Measurements from ENCODE around the gene BTBD17.

Gene BTBD17

DNA sequence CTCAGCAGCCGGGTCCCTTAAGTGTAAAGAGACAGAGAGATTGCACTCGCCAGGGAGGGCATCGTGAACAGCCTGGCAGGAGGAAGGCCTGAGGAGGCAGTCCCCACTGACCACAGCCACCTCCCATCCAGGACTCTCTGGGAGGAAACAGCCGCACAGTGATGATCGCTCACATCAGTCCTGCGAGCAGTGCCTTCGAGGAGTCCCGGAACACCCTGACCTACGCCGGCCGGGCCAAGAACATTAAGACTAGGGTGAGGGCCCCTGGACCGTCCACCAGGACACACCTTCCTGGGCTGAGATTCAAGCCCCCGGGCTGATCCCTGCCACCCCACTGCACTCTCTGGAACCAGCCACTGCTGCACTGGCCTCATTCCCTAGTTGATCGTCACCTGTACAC, 14.0 kb downstream of the BTBD17 start:
- H3K27ac ChIP-seq = no peak overlapping the region
- H3K4me2 ChIP-seq (ENCODE audit: low read length) = no peak overlapping the region
- H2AFZ ChIP-seq = no peak overlapping the region
- no peaks in the 10 kb centered on the region for H3K4me1 ChIP-seq
- H3K36me3 ChIP-seq (ENCODE audit: control insufficient read depth, insufficient read depth, low read length) = no peaks in the 10 kb centered on the region
- TF ChIP-seq, protein P1, sequence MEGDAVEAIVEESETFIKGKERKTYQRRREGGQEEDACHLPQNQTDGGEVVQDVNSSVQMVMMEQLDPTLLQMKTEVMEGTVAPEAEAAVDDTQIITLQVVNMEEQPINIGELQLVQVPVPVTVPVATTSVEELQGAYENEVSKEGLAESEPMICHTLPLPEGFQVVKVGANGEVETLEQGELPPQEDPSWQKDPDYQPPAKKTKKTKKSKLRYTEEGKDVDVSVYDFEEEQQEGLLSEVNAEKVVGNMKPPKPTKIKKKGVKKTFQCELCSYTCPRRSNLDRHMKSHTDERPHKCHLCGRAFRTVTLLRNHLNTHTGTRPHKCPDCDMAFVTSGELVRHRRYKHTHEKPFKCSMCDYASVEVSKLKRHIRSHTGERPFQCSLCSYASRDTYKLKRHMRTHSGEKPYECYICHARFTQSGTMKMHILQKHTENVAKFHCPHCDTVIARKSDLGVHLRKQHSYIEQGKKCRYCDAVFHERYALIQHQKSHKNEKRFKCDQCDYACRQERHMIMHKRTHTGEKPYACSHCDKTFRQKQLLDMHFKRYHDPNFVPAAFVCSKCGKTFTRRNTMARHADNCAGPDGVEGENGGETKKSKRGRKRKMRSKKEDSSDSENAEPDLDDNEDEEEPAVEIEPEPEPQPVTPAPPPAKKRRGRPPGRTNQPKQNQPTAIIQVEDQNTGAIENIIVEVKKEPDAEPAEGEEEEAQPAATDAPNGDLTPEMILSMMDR (IDR thresholded peaks at IDR 0.05) = no peak
- H3K9ac ChIP-seq = no peak overlapping the region
- H3K27me3 ChIP-seq (ENCODE audit: control insufficient read depth, insufficient read depth, low read length) = no peaks in the 10 kb centered on the region
- no peak overlapping the region for H3K4me3 ChIP-seq (ENCODE audit: low read depth, low read length)
- H3K9me3 ChIP-seq (ENCODE audit: control insufficient read depth, low read length) = no peaks in the 10 kb centered on the region
- no peaks in the 10 kb centered on the region for H3K79me2 ChIP-seq

DNA sequence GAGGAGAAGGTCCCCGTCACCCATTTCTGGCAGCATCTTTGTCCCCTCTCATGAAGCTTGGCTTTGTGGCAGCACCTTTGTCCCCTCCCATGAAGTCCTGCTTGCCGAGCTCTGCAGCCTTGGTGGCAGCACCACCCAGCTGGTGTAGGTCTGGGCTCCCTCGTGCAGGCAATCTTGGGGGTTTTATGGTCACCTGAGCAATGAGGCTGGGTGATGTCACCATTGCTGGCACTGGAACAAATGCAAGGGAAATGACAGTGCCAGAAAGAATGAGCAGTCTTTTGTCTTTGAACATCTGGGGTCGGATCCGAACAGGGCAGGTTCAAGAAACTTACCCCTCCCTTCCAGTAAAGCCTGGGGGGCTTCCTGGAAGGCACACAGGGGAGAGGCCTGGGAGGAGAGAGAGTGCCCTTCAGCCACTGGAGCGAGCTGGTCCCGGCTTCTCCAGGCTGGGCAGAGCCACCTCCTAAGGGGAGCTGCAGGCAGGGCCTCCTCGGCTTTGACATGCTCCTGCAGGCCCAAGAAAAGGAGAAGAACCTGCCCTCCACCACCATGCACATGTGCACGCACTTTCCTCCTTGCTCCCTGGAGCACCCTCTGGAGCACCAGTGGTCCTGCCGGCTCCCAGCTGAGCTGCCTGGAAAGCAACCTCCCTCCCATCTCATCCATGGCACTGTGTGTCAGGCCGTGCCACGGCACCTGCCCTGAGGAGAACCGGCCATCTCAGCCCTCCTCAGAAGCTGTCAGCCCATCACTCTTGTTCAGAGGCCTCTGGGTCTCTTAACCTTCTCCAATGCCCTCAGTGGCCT, 16.0 kb downstream of the BTBD17 start:
- Histone ChIP-seq H3K4me1 (no peaks in the 10 kb centered on the region), H3K79me2 (no peaks in the 10 kb centered on the region), H3K9me3 (ENCODE audit: control insufficient read depth, low read length) (no peaks in the 10 kb centered on the region), H3K36me3 (ENCODE audit: control insufficient read depth, insufficient read depth, low read length) (no peaks in the 10 kb centered on the region), H3K4me2 (ENCODE audit: low read length) (no peak overlapping the region), H3K9ac (no peak overlapping the region), H2AFZ (no peak overlapping the region), H3K27ac (no peak overlapping the region), H3K4me3 (ENCODE audit: low read depth, low read length) (no peak overlapping the region), H3K27me3 (ENCODE audit: control insufficient read depth, insufficient read depth, low read length) (no peaks in the 10 kb centered on the region)
- TF ChIP-seq, protein P1 (IDR thresholded peaks at IDR 0.05) = no peak

DNA sequence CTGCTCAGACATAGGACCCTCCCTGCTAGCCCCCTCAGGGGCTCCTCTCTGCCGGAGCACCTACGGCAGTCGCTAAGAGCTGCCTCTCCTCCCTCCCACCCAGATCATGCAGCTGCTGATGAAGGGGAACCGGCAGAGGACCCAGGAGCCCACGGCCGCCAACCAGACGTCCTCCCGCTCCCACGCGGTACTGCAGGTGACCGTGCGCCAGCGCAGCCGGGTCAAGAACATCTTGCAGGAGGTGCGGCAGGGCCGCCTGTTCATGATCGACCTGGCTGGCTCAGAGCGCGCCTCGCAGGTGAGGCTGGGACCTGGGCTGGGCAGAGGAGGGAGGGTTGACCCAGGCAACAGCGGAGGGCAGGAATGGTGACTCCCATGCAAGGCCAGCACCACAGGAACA, 17.0 kb downstream of the BTBD17 start:
- no peak overlapping the region for H3K27ac ChIP-seq
- H3K9me3 ChIP-seq (ENCODE audit: control insufficient read depth, low read length) = no peaks in the 10 kb centered on the region

DNA sequence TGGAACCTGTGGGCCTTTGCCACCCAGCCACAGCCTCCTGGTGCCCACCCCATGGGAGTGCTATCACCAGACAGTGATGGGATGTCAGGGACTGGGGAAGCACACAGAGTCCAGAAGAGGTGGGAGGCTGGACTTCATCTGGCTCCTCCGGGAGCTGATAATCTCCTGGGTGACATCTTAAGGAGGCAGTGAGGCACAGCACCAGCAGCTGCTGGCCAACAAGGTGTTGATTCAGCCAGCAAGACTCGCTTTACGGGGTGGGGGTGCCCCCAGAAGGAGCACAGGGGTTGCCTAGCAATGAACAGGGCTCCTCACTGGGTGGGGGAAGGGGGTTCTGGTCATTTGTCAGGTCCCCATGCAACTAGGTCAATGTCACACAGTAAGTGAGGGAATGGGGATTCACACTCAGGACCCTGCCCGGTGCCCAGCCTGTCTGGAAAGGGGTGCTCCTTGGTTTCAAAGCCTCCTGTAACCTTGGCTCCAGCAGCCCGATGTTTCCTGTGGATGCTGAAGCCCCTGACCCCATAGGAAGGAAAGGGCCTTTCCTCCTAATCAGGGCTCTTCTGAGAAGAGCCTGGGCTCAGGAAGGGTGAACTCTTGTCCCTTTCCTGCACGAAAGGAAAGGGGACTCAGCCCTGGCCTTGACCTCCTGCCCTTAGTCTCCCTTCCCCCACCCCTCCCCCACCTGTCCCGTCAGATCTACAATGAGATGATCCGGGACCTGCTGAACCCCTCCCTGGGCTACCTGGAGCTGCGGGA, 18.0 kb downstream of the BTBD17 start:
- H2AFZ ChIP-seq = no peak overlapping the region
- H3K4me3 ChIP-seq (ENCODE audit: low read depth, low read length) = no peak overlapping the region
- H3K27me3 ChIP-seq (ENCODE audit: control insufficient read depth, insufficient read depth, low read length) = no peaks in the 10 kb centered on the region
- H3K9ac ChIP-seq = no peak overlapping the region
- TF ChIP-seq, protein P1 (IDR thresholded peaks at IDR 0.05) = no peak
- no peak overlapping the region for H3K27ac ChIP-seq
- H3K79me2 ChIP-seq = no peaks in the 10 kb centered on the region
- no peaks in the 10 kb centered on the region for H3K4me1 ChIP-seq
- H3K9me3 ChIP-seq (ENCODE audit: control insufficient read depth, low read length) = no peaks in the 10 kb centered on the region
- H3K36me3 ChIP-seq (ENCODE audit: control insufficient read depth, insufficient read depth, low read length) = no peaks in the 10 kb centered on the region
- no peak overlapping the region for H3K4me2 ChIP-seq (ENCODE audit: low read length)

More for the DNA sequence above, 17.0 kb downstream of the BTBD17 start:
- H3K4me1 ChIP-seq = no peaks in the 10 kb centered on the region
- H3K79me2 ChIP-seq = no peaks in the 10 kb centered on the region
- H2AFZ ChIP-seq = no peak overlapping the region
- no peak overlapping the region for H3K4me3 ChIP-seq (ENCODE audit: low read depth, low read length)
- no peaks in the 10 kb centered on the region for H3K27me3 ChIP-seq (ENCODE audit: control insufficient read depth, insufficient read depth, low read length)
- no peak overlapping the region for H3K9ac ChIP-seq
- H3K4me2 ChIP-seq (ENCODE audit: low read length) = no peak overlapping the region
- no peaks in the 10 kb centered on the region for H3K36me3 ChIP-seq (ENCODE audit: control insufficient read depth, insufficient read depth, low read length)
- TF ChIP-seq, protein P1 (IDR thresholded peaks at IDR 0.05) = no peak

Data from parathyroid adenoma (tissue), 2 donors.